Measurements from ENCODE around the gene CD46.

CD46 gene

GRCh38 chr1:207815466-207815865 lies 63.6 kb downstream of the CD46 start:
- TF ChIP-seq FOXP2 (optimal IDR thresholded peaks at IDR 0.05; ENCODE audit: borderline replicate concordance, extremely low read depth, extremely low read length, insufficient read depth): no peak
- TF ChIP-seq TAF1 (IDR thresholded peaks at IDR 0.05; ENCODE audit: borderline replicate concordance, insufficient read depth, low read length): no peak
- no peak for TF ChIP-seq REST (IDR thresholded peaks at IDR 0.05; ENCODE audit: insufficient read depth in 1 of 2, low read depth in 2 of 2, low read length in 2 of 2)
- no peak for TF ChIP-seq SIN3A (IDR thresholded peaks at IDR 0.05; ENCODE audit: borderline replicate concordance, insufficient read depth, low read length)
- TF ChIP-seq POLR2AphosphoS5 (IDR thresholded peaks at IDR 0.05; ENCODE audit: low read depth, low read length): no peak

- TF ChIP-seq REST (IDR thresholded peaks at IDR 0.05; ENCODE audit: insufficient read depth in 1 of 2, low read depth in 2 of 2, low read length in 2 of 2) (no peak), TAF1 (IDR thresholded peaks at IDR 0.05; ENCODE audit: borderline replicate concordance, insufficient read depth, low read length) (no peak), FOXP2 (optimal IDR thresholded peaks at IDR 0.05; ENCODE audit: borderline replicate concordance, extremely low read depth, extremely low read length, insufficient read depth) (no peak), POLR2AphosphoS5 (IDR thresholded peaks at IDR 0.05; ENCODE audit: low read depth, low read length) (no peak), SIN3A (IDR thresholded peaks at IDR 0.05; ENCODE audit: borderline replicate concordance, insufficient read depth, low read length) (no peak)
These were observed 64.0 kb downstream of the CD46 start for GRCh38 chr1:207815913-207816291.

- TF ChIP-seq REST (IDR thresholded peaks at IDR 0.05; ENCODE audit: insufficient read depth in 1 of 2, low read depth in 2 of 2, low read length in 2 of 2): no peak
- TF ChIP-seq POLR2AphosphoS5 (IDR thresholded peaks at IDR 0.05; ENCODE audit: low read depth, low read length): no peak
- no peak for TF ChIP-seq TAF1 (IDR thresholded peaks at IDR 0.05; ENCODE audit: borderline replicate concordance, insufficient read depth, low read length)
- TF ChIP-seq FOXP2 (optimal IDR thresholded peaks at IDR 0.05; ENCODE audit: borderline replicate concordance, extremely low read depth, extremely low read length, insufficient read depth): no peak
- no peak for TF ChIP-seq SIN3A (IDR thresholded peaks at IDR 0.05; ENCODE audit: borderline replicate concordance, insufficient read depth, low read length)
These were observed 65.3 kb downstream of the CD46 start for GRCh38 chr1:207817166-207817565.

- no peak for TF ChIP-seq TAF1 (IDR thresholded peaks at IDR 0.05; ENCODE audit: borderline replicate concordance, insufficient read depth, low read length)
- TF ChIP-seq POLR2AphosphoS5 (IDR thresholded peaks at IDR 0.05; ENCODE audit: low read depth, low read length): no peak
- no peak for TF ChIP-seq FOXP2 (optimal IDR thresholded peaks at IDR 0.05; ENCODE audit: borderline replicate concordance, extremely low read depth, extremely low read length, insufficient read depth)
- no peak for TF ChIP-seq SIN3A (IDR thresholded peaks at IDR 0.05; ENCODE audit: borderline replicate concordance, insufficient read depth, low read length)
- TF ChIP-seq REST (IDR thresholded peaks at IDR 0.05; ENCODE audit: insufficient read depth in 1 of 2, low read depth in 2 of 2, low read length in 2 of 2): no peak
These were observed 66.2 kb downstream of the CD46 start for GRCh38 chr1:207817778-207818751.
